SU-DHL-6 (cell line): ENCODE data around the gene OR4F6.
"Not testable (repeated sequence)": the region's sequence is repeated elsewhere in the genome, so short reads cannot be mapped to it uniquely, and the experiment has no call there.

Experiments used
- CTCF ChIP-seq: fragments of 200-600 bp; sonication (generic); IDR thresholded peaks from one replicate; pipeline ENCODE4 v1.5.1; 2017; ENCODE audit warnings: antibody characterized with exemption, mild to moderate bottlenecking, low read length, moderate library complexity; ENCODE audit not compliant: insufficient read depth, poor library complexity, severe bottlenecking
- EZH2phosphoT487 ChIP-seq: fragments of 200-600 bp; sonication (generic), shearing (Covaris generic); conservative IDR thresholded peaks from 2 replicates; pipeline ENCODE4 v1.6.1; 2018; ENCODE audit warnings: mild to moderate bottlenecking, antibody characterized with exemption, low read length, moderate library complexity, mixed read lengths

- TF ChIP-seq CTCF, EZH2phosphoT487: not testable (repeated sequence)
These were observed 12.6 kb upstream of the OR4F6 start for GRCh38 chr15:101790748-101791147.
